HUDEP-2 (cell line): ENCODE results near the gene ELMO2.

Experiments
- DNase-seq, 76 experiments: peaks; one replicate each; lab custom pipeline; 2025; ENCODE audit not compliant: unreplicated experiment in 76 of 76; lab: John Stamatoyannopoulos, UW

ELMO2 gene

GRCh38 chr20:46334303-46334904 lies 72.0 kb downstream of the ELMO2 start:
- no peak for DNase-seq

GRCh38 chr20:46333161-46333991 lies 73.0 kb downstream of the ELMO2 start:
- DNase-seq = no peak

GRCh38 chr20:46332373-46333160 lies 73.8 kb downstream of the ELMO2 start:
- no peak for DNase-seq

- no peak for DNase-seq
Observed at GRCh38 chr20:46331611-46332361, 74.6 kb downstream of the ELMO2 start.

- DNase-seq = no peak
Observed at GRCh38 chr20:46330831-46331371, 75.5 kb downstream of the ELMO2 start.

- no peak for DNase-seq
Observed at GRCh38 chr20:46330072-46330763, 76.2 kb downstream of the ELMO2 start.

GRCh38 chr20:46328200-46328882 lies 78.1 kb downstream of the ELMO2 start:
- no peak for DNase-seq

- no peak for DNase-seq
Observed at GRCh38 chr20:46327557-46327956, 78.9 kb downstream of the ELMO2 start.

- no peak for DNase-seq
Observed at GRCh38 chr20:46325789-46326188, 80.6 kb downstream of the ELMO2 start.

GRCh38 chr20:46324960-46325703 lies 81.3 kb downstream of the ELMO2 start:
- peak in 18 of 76 experiments; percentile 1 to 51 (median 9) for DNase-seq

- no peak for DNase-seq
Observed at GRCh38 chr20:46324379-46324778, 82.0 kb downstream of the ELMO2 start.

- no peak for DNase-seq
Observed at GRCh38 chr20:46323557-46323956, 82.9 kb downstream of the ELMO2 start.

GRCh38 chr20:46322641-46323040 lies 83.8 kb downstream of the ELMO2 start:
- DNase-seq = no peak

GRCh38 chr20:46317685-46318177 lies 88.7 kb downstream of the ELMO2 start:
- DNase-seq = no peak

GRCh38 chr20:46316984-46317684 lies 89.3 kb downstream of the ELMO2 start:
- DNase-seq = no peak
